Activated CD4-positive, CD25-positive, alpha-beta regulatory T cell treated with anti-CD3 and anti-CD28 coated beads, Interleukin-2, amount 50 U/mL, for 16 hours (primary cell): ENCODE measurements around the gene ZSCAN20.
"Not testable (repeated sequence)": the region's sequence is repeated elsewhere in the genome, so short reads cannot be mapped to it uniquely, and the experiment has no call there.

ENCODE experiments used
- DNase-seq: peaks from one replicate; pipeline ENCODE4 v3.0.0-alpha.2; 2020; ENCODE audit warnings: low read depth, low spot score

Gene ZSCAN20

GRCh38 chr1:33482412-33482811 is 10.0 kb downstream of the ZSCAN20 start:
- no peak for DNase-seq

GRCh38 chr1:33488624-33489023 is 16.2 kb downstream of the ZSCAN20 start:
- no peak for DNase-seq

GRCh38 chr1:33494929-33495328 is 22.5 kb downstream of the ZSCAN20 start:
- no peak for DNase-seq

GRCh38 chr1:33497410-33497809 is 25.0 kb downstream of the ZSCAN20 start:
- DNase-seq = no peak

GRCh38 chr1:33500547-33500946 is 28.1 kb downstream of the ZSCAN20 start:
- DNase-seq = no peak

GRCh38 chr1:33501309-33501708 is 28.9 kb downstream of the ZSCAN20 start:
- no peak for DNase-seq

GRCh38 chr1:33501774-33502173 is 29.3 kb downstream of the ZSCAN20 start:
- no peak for DNase-seq

- no peak for DNase-seq
Measured at GRCh38 chr1:33502726-33503125, 30.3 kb downstream of the ZSCAN20 start.

GRCh38 chr1:33503506-33503905 is 31.1 kb downstream of the ZSCAN20 start:
- no peak for DNase-seq

GRCh38 chr1:33507661-33508060 is 35.2 kb downstream of the ZSCAN20 start:
- DNase-seq = no peak

- no peak for DNase-seq
Measured at GRCh38 chr1:33508151-33508550, 35.7 kb downstream of the ZSCAN20 start.

- not testable (repeated sequence) for DNase-seq
Measured at GRCh38 chr1:33509276-33509675, 36.8 kb downstream of the ZSCAN20 start.

- DNase-seq = no peak
Measured at GRCh38 chr1:33512226-33513011, 40.0 kb downstream of the ZSCAN20 start.

- no peak for DNase-seq
Measured at GRCh38 chr1:33515112-33515511, 42.7 kb downstream of the ZSCAN20 start.

- DNase-seq = no peak
Measured at GRCh38 chr1:33515607-33516006, 43.2 kb downstream of the ZSCAN20 start.

- DNase-seq = no peak
Measured at GRCh38 chr1:33516428-33516827, 44.0 kb downstream of the ZSCAN20 start.

GRCh38 chr1:33516891-33517567 is 44.6 kb downstream of the ZSCAN20 start:
- DNase-seq = no peak

GRCh38 chr1:33517596-33518250 is 45.3 kb downstream of the ZSCAN20 start:
- DNase-seq = no peak

GRCh38 chr1:33519240-33519884 is 46.9 kb downstream of the ZSCAN20 start:
- no peak for DNase-seq

GRCh38 chr1:33524586-33524985 is 52.1 kb downstream of the ZSCAN20 start:
- no peak for DNase-seq

- DNase-seq = no peak
Measured at GRCh38 chr1:33527934-33528333, 55.5 kb downstream of the ZSCAN20 start.

GRCh38 chr1:33529957-33530356 is 57.5 kb downstream of the ZSCAN20 start:
- no peak for DNase-seq
